Peyer's patch (tissue), 4 donors: ENCODE measurements around the gene AFDN. TPM values are rescaled to one million over a fixed set of nuclear protein-coding genes. Genes with fewer than 3 reads are reported as not detected.

ENCODE experiments used
- DNase-seq, 3 donors: peaks; one replicate each; pipeline ENCODE4 v3.0.0-alpha.2; 2017 to 2019
- H3K27ac ChIP-seq, 4 donors: fragments of 200-600 bp; sonication (generic); one replicate each; pipeline ENCODE4 v1.5.1; 2016 to 2019
- H3K27me3 ChIP-seq, 2 donors: fragments of 200-600 bp; sonication (generic); one replicate each; pipeline ENCODE4 v1.5.1; 2019
- H3K36me3 ChIP-seq, 3 donors: fragments of 200-600 bp; sonication (generic); one replicate each; pipeline ENCODE4 v1.5.1; 2016 to 2019
- H3K4me1 ChIP-seq, 4 donors: fragments of 200-600 bp; sonication (generic); one replicate each; pipeline ENCODE4 v1.5.1; 2016 to 2019
- H3K4me3 ChIP-seq, 4 donors: fragments of 200-600 bp; sonication (generic); 1 replicate in 3 of 4; 2 replicates in 1 of 4; pipeline ENCODE4 v1.5.1; 2016 to 2019; ENCODE audit warnings: mild to moderate bottlenecking in 1 of 4
- H3K9me3 ChIP-seq, 4 donors: fragments of 200-600 bp; sonication (generic); one replicate each; pipeline ENCODE4 v1.5.1; 2016 to 2019; ENCODE audit warnings: mild to moderate bottlenecking in 1 of 4
- CTCF ChIP-seq, 6 experiments: fragments of 450-650 bp in 4 of 6; fragments of 200-600 bp in 2 of 6; sonication (generic) in 1 of 6; IDR thresholded peaks; one replicate each; pipeline ENCODE4 v1.5.1; 2017 to 2019; ENCODE audit warnings: antibody characterized with exemption in 6 of 6, mild to moderate bottlenecking in 3 of 6, moderate library complexity in 1 of 6
- POLR2A ChIP-seq, 2 donors: fragments of 450-650 bp; IDR thresholded peaks; one replicate each; pipeline ENCODE4 v1.5.1; 2017; ENCODE audit warnings: antibody characterized with exemption in 2 of 2, mild to moderate bottlenecking in 2 of 2, moderate library complexity in 2 of 2
- total RNA-seq, 4 donors: library from RNA; depleted of rRNA; stranded (reverse); fragments of >200 nt; gene quantifications; one replicate each; pipeline ENCODE4 v1.1.0, GENCODE V29; 2016

Gene AFDN
- total RNA-seq, 4 donors from 2014 or later = 265 to 326 (median 313) TPM

- peak overlapping the region in 1 of 4 donors; percentile 48 for H3K4me3 ChIP-seq
- peaks cover 0 to 49% (median 1%) of the 10 kb centered on the region in 4 donors for H3K4me1 ChIP-seq
- no peak for TF ChIP-seq POLR2A (IDR thresholded peaks at IDR 0.05)
- H3K36me3 ChIP-seq = no peaks in the 10 kb centered on the region
- no peaks in the 10 kb centered on the region for H3K27me3 ChIP-seq
- peak in 1 of 3 donors; percentile 54 for DNase-seq
- H3K9me3 ChIP-seq = no peaks in the 10 kb centered on the region
- peak overlapping the region in 3 of 4 donors; percentile 5 to 87 (median 47) for H3K27ac ChIP-seq
Observed at GRCh38 chr6:167794161-167795157, 32.3 kb upstream of the AFDN start.

GRCh38 chr6:167795321-167795811 is 31.3 kb upstream of the AFDN start:
- Histone ChIP-seq H3K4me3 (peak overlapping the region in 2 of 4 donors; percentile 48 to 56), H3K27ac (peak overlapping the region in 3 of 4 donors; percentile 5 to 87 (median 31)), H3K9me3 (no peaks in the 10 kb centered on the region), H3K27me3 (no peaks in the 10 kb centered on the region), H3K36me3 (no peaks in the 10 kb centered on the region), H3K4me1 (peaks cover 0 to 49% (median 1%) of the 10 kb centered on the region in 4 donors)
- no peak for TF ChIP-seq POLR2A (IDR thresholded peaks at IDR 0.05)
- no peak for TF ChIP-seq CTCF (IDR thresholded peaks at IDR 0.05)
- DNase-seq = no peak

DNA sequence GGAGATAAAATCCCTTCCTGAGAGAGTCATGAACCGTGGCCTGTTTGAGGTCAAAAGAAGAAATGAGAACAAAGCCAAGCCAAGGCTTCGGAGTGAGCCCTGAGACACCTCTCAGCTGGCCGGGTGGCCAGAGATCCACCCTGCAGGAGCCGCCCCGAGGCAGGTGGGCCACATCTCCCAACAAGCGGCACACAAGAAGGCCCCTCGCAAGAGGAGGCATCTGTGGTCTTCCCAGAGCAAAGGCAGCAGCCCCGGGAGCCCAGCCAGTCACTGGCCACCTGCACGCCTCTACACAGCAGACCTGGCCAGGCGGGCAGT is 30.9 kb upstream of the AFDN start:
- H3K27me3 ChIP-seq = no peaks in the 10 kb centered on the region
- TF ChIP-seq CTCF (IDR thresholded peaks at IDR 0.05) (no peak), POLR2A (IDR thresholded peaks at IDR 0.05) (no peak)
- no peaks in the 10 kb centered on the region for H3K9me3 ChIP-seq
- peak overlapping the region in 3 of 4 donors; percentile 17 to 56 (median 48) for H3K4me3 ChIP-seq
- H3K27ac ChIP-seq = peak overlapping the region in 3 of 4 donors; percentile 31 to 87 (median 54)
- DNase-seq = no peak
- H3K36me3 ChIP-seq = no peaks in the 10 kb centered on the region
- H3K4me1 ChIP-seq = peaks cover 0 to 49% (median 1%) of the 10 kb centered on the region in 4 donors

GRCh38 chr6:167796192-167796981 is 30.3 kb upstream of the AFDN start:
- Histone ChIP-seq H3K4me1 (peaks cover 0 to 44% (median 1%) of the 10 kb centered on the region in 4 donors), H3K9me3 (no peaks in the 10 kb centered on the region), H3K4me3 (peak overlapping the region in 3 of 4 donors; percentile 17 to 56 (median 48)), H3K36me3 (no peaks in the 10 kb centered on the region), H3K27ac (peak overlapping the region in 3 of 4 donors; percentile 31 to 87 (median 54)), H3K27me3 (no peaks in the 10 kb centered on the region)
- TF ChIP-seq POLR2A (IDR thresholded peaks at IDR 0.05) (peak; percentile 24), CTCF (IDR thresholded peaks at IDR 0.05) (peak in 1 of 6 experiments; percentile 7)
- DNase-seq = peak in 2 of 3 donors; percentile 70 to 79

- H3K27ac ChIP-seq = peak overlapping the region in 3 of 4 donors; percentile 31 to 87 (median 54)
- peaks cover 0 to 37% (median 1%) of the 10 kb centered on the region in 4 donors for H3K4me1 ChIP-seq
Observed at GRCh38 chr6:167797011-167797471, 29.7 kb upstream of the AFDN start.

More at GRCh38 chr6:167797011-167797471, 29.7 kb upstream of the AFDN start:
- peak in 2 of 3 donors; percentile 83 to 89 for DNase-seq
- Histone ChIP-seq H3K9me3 (no peaks in the 10 kb centered on the region), H3K27me3 (no peaks in the 10 kb centered on the region), H3K36me3 (no peaks in the 10 kb centered on the region), H3K4me3 (peak overlapping the region in 2 of 4 donors; percentile 48 to 56)
- no peak for TF ChIP-seq CTCF (IDR thresholded peaks at IDR 0.05)
- peak; percentile 44 to 48 for TF ChIP-seq POLR2A (IDR thresholded peaks at IDR 0.05)
